HG03025 (cell line): ENCODE measurements around the gene TMEM239.
"Not testable (repeated sequence)": the region's sequence is repeated elsewhere in the genome, so short reads cannot be mapped to it uniquely, and the experiment has no call there.

Source experiments
- ATAC-seq: cut with Tn5 transposase; IDR thresholded peaks from one replicate; pipeline ENCODE4 v1.9.1; 2021; ENCODE audit warnings: mild to moderate bottlenecking, moderate library complexity; ENCODE audit not compliant: unreplicated experiment, low FRiP score

TMEM239 gene

DNA sequence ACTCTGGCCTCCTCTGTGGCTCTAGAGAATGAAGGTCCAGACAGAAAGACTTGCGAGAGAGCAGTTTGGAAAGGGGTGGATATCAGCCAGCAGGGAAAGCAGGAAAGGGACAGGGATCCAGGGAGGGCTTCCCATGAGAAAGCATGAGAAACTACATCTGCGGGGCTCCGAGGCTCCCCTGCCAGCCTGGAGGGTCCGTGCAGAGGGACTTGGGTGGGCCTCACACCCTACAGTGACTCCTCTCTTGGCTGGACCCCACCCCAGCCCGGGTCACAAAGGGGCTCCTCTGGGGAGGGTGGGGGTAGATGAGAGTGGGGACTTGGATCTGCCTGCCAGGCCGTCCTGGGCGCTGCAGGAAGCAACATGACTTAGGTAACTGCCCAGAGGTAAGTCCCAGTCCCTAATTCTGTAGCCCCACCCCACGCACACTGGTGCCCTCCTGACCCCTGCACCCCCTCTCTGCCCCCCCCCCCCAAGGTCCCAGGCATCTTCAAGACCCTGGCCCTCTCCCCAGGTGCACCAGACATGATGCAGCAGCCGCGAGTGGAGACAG lies at the start of gene TMEM239:
TMEM239 (plus strand) TSS at position 335 of the 553 bp plus-strand sequence; CDS start at position 526, 191 bp downstream.
- ATAC-seq, result no peak

DNA sequence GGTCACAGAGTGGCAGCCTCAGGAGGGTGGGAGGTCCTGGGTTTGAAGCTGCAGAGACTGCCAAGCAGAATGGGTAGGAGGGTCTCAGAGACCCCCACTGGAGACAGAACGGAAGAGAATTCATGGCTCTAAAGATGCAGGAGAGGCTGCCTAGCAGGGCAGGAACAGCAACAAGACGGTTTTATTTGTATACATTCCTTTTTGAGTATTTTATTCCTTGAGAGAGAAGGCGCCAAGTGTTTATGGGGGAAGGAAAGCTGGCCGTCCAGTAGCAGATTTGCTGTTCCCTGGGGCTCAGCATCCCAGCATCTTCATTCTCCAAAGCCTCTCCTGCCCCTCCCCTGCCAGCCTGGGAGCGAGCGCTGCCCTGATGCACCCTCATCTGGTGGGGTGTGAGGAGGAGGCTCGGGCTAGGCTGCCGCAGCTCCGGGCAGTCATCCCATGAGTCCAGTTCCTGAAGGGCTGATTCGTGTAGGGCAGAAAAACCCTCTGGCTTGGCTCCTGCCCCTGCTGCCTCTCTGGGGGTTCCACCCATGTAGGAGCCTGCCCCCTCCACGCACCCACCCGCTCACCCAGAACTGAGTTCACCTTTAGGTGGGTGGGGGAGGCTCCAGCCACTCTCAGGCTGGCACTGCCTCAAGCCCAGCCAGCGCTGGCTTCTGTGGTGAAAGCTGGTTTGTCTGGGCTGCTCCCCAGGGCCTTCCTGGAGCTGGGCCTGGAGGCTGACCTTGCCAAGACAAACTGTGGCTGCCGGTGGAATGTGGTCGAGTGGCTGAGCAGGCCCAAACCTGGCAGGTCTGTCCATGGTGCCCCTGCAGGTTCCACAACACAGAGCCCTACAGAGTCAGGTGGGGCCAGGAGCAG lies 48.2 kb upstream of the TMEM239 start:
- ATAC-seq, result no peak

- no peak for ATAC-seq
Observed at GRCh38 chr20:2768632-2769015, 47.5 kb upstream of the TMEM239 start.

DNA sequence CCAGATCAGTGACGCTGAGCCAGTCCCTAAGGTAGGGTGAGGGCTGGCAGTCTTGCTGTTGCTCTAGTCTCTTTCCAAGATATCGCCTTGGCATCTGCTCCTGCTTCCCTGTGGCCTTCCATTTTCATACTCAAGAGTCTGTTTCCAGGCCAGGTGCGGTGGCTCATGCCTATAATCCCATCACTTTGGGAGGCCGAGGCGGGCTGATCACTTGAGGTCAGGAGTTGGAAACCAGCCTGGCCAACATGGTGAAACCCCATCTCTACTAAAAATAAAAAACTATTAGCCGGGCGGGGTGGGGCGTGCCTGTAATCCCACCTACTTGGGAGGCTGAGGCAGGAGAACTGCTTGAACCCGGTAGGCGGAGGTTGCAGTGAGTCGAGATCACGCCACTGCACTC lies 46.1 kb upstream of the TMEM239 start:
- ATAC-seq, result not testable (repeated sequence)

GRCh38 chr20:2771631-2772080 lies 44.5 kb upstream of the TMEM239 start:
- ATAC-seq, result no peak

- ATAC-seq, result no peak
Observed at GRCh38 chr20:2773812-2774211, 42.4 kb upstream of the TMEM239 start.

- no peak for ATAC-seq
Observed at GRCh38 chr20:2775139-2775538, 41.0 kb upstream of the TMEM239 start.

- no peak for ATAC-seq
Observed at GRCh38 chr20:2778602-2779321, 37.4 kb upstream of the TMEM239 start.

DNA sequence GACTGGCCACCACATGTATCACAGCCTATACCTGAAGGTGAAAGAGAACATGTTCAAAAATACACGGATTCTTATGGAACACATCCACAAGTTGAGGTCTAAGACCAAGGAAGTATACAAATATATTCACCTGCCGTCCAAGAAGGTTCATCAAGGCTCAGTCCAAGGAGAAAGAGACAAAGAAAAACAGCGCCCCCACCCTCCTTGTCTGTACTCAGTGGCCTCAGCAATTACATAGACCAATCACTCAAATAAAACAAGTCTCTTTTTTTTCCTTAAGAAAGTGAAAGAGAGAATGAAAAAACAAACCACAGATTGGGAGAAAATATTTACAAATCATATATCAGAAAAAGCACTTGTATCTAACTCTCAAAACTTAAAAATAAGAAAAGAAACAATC lies 35.2 kb upstream of the TMEM239 start:
- no peak for ATAC-seq

- no peak for ATAC-seq
Observed at GRCh38 chr20:2783908-2784566, 32.1 kb upstream of the TMEM239 start.

DNA sequence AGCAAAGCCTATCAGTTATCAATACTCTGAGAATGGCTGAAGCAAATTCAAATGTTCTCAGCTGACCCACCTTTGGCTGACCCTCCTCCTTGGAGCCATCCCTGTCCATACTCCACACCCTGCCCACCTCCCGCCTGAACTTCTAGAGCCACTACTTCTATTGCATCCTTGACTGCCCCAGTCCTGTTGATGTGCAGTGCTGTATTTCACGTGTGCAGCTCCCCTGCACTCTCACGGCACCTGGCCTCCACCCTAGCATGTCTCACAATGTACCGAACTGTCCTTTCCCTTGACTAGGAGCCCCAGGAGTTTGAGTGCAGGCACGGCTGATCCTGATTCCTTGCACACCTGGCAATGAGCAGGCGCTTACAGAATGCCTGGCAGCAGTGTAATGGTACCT lies 22.7 kb upstream of the TMEM239 start:
- ATAC-seq, result no peak

DNA sequence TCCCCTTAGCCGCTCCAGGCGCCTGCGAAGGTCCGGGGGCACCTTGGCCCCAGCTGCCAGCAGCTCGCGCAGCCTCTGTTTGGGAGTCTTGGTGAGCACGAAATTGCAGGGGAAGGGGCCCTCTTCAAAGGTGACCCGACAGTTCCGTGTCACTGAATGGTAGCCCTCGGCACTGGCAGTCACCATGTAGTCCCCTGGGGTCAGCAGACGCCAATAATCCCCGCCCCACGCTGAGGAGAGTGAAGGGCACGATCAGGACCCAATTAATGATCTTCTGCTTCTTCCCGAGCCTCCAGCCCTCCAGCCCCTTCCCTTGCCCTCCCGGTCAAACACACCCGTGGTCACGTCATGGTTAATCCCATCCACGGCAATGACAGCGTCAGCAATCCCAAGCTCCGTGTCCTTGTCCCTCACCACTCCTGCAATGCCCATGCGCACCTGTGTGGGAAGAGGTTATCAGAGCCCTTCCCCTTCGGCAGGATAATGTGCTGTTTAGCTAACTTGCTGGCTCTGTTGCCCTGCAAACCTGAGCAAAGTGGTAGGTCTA lies 21.9 kb upstream of the TMEM239 start:
- ATAC-seq, result no peak

- no peak for ATAC-seq
Observed at GRCh38 chr20:2794866-2795447, 21.2 kb upstream of the TMEM239 start.

DNA sequence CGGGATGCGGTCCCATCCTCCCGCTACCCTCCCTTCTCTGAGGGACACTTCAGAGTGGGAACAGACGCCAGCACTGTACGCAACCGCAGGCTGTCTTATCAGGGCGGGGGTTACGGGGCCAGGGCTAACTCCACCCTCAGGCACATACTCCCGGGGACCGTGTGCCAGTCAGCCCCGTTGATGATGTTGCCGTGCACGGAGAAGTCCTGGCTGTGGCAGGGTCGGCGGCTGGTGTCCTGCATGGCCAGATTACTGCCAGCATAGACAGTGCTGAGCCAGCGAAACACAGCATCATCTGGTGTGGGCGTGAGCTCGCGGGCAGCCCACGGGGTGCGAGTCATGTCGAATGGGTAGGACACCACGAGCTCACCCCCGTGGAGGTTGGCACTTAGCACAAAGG lies 20.7 kb upstream of the TMEM239 start:
- no peak for ATAC-seq

GRCh38 chr20:2796011-2796660 lies 20.0 kb upstream of the TMEM239 start:
- ATAC-seq, result no peak

DNA sequence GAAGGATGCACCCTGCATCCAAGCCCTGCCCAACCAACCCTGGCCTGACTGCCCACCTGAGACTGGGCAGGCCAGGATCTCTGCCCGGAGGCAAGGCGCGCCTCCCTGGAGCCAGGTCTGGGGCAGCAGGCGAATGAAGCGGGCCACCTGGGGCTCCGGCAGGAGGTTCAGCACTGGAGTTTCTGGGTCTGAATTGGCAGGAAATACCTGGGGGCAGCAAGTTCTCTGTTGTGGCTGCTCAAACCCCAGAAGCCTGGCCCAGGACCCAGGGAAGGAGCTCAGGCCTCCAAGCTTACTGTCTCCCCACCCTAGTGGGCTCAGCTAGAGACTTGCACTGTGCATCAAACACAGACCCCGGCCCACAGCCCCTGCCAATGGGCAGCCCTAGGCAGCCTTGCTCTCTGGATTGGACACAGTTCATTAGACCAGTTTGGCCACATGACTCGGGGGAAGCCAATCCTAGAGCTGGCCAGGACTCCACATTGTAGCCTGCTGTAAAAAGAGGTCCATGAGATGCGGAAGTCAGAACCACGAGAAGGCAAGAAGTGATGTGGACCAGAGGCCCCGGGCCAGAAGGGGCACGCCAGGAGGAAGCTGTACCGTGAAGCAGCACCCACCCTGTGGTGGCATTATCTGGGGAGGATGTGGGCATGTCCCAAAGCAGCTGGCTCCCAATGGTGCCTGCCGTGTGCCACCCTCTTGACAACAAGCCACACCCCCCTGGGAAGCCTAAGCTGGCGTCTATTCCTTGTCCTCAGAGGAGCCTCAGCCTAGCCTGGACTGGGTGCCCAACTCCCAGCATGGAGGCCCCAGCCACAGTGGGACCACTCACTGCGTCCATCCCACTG lies 18.8 kb upstream of the TMEM239 start:
- ATAC-seq, result no peak

DNA sequence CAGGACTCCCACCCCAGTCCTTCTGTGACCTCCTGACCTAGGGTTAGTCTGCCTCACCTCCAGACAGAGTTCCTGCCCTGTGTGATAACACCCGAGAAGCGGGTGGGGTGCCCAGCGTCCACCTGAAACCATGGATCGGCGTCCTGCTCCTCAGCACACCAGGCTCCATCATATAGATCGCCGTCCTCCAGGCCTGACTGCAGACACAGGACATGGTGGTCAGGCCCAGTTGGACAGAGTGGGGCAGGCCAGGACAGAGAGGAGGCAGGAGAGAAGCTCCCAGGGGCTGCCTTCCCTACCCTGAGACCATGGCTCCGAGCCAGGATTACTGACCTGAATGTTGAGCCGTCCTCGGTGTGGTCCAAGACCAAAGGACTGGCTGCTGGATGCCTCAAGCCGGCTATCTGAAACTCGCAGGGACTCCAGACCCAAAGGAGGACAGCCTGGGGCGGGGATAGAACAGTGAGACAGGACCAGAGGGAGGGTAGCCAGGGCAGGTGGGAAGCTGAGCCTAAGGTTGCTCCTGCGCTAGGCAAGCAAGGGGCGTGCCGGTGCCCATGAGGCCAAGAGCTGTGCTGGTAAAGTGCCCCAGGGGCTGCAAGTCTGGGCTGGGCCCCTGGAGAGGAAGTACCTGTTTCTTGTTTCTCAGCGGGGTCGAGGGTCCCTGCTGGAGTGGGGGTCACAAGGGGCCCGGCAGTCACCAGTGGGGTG lies 17.9 kb upstream of the TMEM239 start:
- ATAC-seq, result no peak

- no peak for ATAC-seq
Observed at GRCh38 chr20:2798814-2799213, 17.4 kb upstream of the TMEM239 start.
